ENCODE results near the gene SRGAP2B.
"Not testable (repeated sequence)": the region's sequence is repeated elsewhere in the genome, so short reads cannot be mapped to it uniquely, and the experiment has no call there.

Gene SRGAP2B

DNA sequence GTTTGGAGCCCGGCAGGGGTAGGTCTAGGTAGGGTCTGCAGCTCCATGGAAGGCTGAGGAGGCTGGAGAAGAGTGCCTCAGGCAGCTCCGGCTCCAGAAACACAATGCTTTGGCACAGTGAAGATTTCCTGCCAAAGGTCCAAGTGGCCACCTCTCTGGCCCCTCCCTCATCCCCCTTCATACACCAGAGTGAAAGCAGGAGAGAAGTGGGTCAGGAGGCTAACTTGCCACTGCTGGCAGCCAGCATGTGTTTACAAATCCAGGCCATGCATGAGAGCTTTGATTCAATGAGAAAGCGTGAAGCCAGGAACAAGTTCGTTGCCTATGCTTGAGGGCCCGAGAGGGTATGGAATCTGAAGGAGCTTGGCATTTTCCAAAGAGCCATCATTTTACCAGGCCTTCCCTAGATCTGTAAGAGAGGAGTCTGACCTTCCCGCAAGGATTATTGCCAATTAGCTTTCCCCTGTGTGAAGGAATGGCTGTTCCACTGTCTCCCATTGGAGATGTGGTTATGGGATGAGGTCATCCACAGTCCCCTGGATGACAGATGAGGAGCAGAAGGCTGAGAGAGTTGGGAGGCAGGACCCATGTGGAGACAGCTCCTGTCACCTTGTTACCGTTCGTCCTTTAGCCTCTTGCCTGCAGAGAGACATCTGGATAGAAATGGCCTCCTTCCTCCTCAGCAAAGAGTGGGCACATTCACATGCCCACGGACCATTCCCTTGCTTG is 201.3 kb downstream of the SRGAP2B start:
- H3K4me3 Mint-ChIP-seq; H3K27ac Mint-ChIP-seq; H3K27me3 Mint-ChIP-seq (ENCODE audit: low read depth); H3K9me3 Mint-ChIP-seq; H3K36me3 Mint-ChIP-seq (ENCODE audit: low read depth); H3K4me1 Mint-ChIP-seq: not testable (repeated sequence)

DNA sequence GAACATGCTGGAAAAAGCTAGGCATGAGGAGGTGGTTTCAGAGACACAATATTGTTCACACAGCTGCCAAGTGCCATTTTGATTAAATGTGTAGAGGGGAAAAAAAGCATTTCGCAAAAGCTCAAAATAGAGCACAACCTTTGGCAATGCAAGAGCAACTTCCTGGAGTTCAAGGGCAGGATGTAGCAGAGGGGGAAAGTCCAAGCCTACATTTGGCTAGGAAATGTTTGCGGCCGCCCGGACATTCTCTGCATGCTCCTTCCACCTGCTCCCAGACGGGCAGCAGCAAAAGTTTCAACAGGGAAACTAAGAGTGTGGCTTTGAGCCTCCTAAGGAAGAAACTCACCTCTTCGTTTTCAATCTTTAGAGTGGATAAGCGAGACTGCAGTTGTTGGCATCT is 202.1 kb downstream of the SRGAP2B start:
- not testable (repeated sequence) for H3K27me3 Mint-ChIP-seq (ENCODE audit: low read depth); H3K4me3 Mint-ChIP-seq; H3K9me3 Mint-ChIP-seq; H3K27ac Mint-ChIP-seq; H3K36me3 Mint-ChIP-seq (ENCODE audit: low read depth); H3K4me1 Mint-ChIP-seq

DNA sequence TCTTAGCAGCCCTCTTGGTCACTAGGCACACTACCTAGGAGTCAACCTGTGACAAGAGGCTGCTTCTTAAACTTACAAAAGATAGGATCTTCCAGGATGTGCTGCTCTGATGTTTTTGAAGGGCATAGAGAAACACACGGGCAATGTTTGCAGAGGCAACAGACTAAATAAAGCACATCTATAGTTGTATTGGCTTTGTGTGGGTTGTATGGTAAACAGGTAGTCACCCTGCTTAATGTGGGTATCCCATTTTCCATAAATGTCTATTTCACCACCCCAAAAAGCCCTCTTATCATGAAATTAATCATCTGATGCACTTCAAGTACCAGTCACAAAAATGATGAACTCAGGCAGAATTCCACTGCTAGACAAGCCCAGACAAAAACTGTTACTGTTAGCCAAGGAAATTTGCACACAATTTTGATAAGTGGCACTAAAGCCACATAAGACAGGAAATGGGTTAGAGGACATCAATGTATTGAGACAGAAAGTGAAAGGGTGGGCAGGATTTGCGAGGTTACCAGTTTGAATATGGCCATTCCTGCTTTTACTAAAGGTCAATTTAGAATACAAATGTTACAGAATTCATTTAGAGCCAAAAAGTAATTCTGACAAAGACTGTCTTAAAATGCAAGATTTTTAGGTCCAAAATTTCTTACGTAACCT is 205.5 kb downstream of the SRGAP2B start:
- H3K27ac Mint-ChIP-seq; H3K27me3 Mint-ChIP-seq (ENCODE audit: low read depth): not testable (repeated sequence)

DNA sequence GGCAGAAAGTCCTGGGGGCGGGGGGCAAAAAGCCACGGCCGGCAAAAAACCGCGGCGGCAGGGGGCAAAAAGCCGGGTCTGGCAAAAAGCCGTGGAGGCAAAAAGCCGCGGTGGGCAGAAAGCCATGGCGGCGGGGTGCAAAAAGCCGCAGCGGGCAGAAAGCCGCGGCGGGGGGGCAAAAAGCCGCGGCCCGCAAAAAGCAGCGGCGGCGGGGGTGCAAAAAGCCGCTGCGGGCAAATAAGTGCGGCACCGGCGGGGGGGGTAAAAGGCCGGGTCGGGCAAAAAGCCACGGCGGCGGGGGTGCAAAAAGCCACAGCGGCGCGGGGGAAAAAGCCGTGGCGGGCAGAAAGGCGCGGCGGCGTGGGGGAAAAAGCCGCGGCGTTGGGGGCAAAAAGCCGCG is 212.1 kb downstream of the SRGAP2B start:
- H3K27ac Mint-ChIP-seq; H3K27me3 Mint-ChIP-seq (ENCODE audit: low read depth); H3K36me3 Mint-ChIP-seq (ENCODE audit: low read depth); H3K9me3 Mint-ChIP-seq; H3K4me1 Mint-ChIP-seq: not testable (repeated sequence)
- peak overlapping the region in 2 of 3 experiments; percentile 23 to 37 for H3K4me3 Mint-ChIP-seq

More for the DNA sequence above, 205.5 kb downstream of the SRGAP2B start:
- not testable (repeated sequence) for H3K36me3 Mint-ChIP-seq (ENCODE audit: low read depth); H3K9me3 Mint-ChIP-seq; H3K4me1 Mint-ChIP-seq; H3K4me3 Mint-ChIP-seq

GRCh38 chr1:144882343-144882742 is 212.8 kb downstream of the SRGAP2B start:
- not testable (repeated sequence) for H3K4me1 Mint-ChIP-seq; H3K27me3 Mint-ChIP-seq (ENCODE audit: low read depth); H3K36me3 Mint-ChIP-seq (ENCODE audit: low read depth); H3K9me3 Mint-ChIP-seq; H3K4me3 Mint-ChIP-seq; H3K27ac Mint-ChIP-seq

DNA sequence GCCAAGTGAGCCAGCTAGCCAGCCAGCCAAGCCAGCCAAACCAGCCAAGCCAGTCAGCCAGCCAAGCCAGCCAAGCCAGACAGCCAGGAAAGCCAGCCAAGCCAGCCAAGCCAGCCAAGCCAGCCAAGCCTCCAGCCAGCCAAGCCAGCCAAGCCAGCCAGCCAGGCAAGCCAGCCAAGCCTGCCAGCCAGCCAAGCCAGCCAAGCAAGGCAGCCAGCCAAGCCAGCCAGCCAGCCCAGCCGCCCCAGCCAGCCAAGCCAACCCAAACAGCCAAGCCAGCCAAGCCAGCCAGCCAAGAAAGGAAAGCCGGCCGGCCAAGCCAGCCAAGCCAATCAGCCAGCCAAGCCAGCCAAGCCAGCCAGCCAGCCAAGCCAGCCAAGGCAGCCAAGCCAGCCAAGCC is 236.5 kb downstream of the SRGAP2B start:
- H3K4me3 Mint-ChIP-seq; H3K9me3 Mint-ChIP-seq; H3K4me1 Mint-ChIP-seq; H3K27me3 Mint-ChIP-seq (ENCODE audit: low read depth); H3K36me3 Mint-ChIP-seq (ENCODE audit: low read depth); H3K27ac Mint-ChIP-seq: not testable (repeated sequence)
